ENCODE data around the gene SH3BP5. TPM values are rescaled to one million over a fixed set of nuclear protein-coding genes. Genes with fewer than 3 reads are reported as not detected.

SH3BP5 gene
- total RNA-seq, 1 donor from 2014 or later = 106 TPM

DNA sequence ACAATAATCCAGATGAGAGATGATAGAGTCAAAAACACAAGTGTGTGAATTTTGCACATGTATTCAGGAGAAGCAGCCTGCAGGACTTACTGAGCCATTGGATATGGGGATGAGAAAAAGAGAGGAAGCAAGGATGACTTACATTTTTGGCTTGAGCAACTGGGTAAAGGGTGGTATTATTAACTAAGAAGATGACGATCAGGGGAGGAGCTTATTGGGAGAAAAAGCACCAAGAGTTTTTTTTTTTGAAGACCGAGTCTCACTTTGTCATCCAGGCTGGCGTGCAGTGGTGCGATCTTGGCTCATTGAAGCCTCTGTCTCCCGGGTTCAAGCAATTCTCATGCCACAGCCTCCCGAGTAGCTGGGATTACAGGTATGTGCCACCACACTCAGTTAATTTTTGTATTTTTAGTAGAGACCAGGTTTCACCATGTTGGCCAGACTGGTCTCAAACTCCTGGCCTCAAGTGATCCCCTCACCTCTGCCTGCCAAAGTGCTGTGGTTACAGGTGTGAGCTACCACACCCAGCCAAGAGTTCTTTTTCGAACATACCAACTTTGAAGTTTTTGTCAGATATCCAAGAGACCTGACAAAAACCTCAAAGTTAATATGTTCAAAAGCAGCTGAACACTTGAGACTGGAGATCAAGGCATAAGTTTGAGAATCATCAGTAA is 14.8 kb upstream of the SH3BP5 start:
- no peak for DNase-seq (ENCODE audit: low read depth, low spot score)

DNA sequence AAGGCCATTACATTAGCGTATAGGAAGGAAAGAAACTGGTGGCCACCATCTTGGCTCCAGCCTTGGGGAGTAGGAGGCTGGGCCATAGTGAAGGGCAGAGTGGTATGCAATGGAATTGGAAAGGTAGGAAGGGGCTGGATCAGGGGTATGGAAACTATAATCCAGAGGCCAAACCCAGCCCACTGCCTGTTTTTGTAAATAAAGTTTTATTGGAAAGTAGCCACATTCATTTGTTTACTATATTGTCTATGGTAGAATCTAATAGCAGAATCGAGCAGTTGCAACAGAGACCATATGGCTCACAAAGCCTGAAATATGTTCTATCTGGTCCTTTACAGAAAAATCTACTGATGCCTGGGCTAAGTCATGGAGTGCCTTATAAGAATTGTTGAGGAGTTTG is 14.1 kb upstream of the SH3BP5 start:
- DNase-seq (ENCODE audit: low read depth, low spot score) = no peak

DNA sequence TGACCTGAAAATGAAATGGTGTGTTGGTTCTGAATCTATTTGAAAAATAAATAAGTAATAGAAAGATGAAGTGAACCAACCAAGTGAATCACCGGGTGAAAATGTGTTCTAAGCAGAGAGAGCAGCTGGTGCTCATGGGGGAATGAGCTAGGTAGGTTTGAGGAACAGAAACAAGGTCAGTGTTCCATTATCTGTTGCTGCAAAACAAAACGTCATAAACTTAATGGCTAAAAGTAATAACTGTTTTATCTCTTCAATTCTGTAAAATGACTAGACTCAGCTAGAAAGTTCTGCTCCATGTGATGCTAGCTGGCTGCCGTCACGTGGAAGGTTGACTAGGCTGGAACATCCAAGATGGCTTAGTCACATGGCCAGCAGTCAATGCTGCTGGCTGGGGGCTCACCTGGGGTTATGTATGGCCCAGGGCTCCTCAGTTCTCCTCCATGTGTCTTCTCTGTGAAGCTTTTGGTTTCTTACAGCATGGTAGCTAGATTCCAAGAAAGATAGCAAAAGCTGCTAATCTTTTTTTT is 13.3 kb upstream of the SH3BP5 start:
- no peak for DNase-seq (ENCODE audit: low read depth, low spot score)

DNA sequence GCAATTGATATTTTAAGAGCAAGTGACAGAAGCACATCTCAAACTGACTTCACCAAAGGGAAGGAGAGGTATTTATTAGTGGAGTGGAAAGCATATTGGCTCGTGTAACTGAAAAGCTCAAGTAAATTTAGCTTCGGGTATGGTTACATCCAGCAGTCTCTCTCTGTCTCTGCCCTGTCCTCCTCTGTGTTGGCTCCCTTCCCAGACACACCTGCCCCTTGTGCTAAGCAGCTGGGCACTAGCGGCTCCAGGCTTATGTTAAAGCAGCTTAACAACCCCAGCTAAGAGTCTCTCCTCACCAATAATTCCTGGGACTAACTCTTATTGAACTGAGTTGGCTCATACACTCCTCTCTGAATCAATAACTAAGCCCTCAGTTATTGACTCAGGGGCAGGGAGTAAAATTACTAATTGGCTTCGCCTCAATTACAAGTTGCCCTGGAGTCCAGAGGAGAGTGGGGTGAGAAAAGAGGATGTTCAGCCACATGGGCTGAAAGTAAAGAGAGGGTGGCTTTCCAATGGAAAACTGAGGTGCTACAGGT is 12.8 kb upstream of the SH3BP5 start:
- DNase-seq (ENCODE audit: low read depth, low spot score) = no peak

DNA sequence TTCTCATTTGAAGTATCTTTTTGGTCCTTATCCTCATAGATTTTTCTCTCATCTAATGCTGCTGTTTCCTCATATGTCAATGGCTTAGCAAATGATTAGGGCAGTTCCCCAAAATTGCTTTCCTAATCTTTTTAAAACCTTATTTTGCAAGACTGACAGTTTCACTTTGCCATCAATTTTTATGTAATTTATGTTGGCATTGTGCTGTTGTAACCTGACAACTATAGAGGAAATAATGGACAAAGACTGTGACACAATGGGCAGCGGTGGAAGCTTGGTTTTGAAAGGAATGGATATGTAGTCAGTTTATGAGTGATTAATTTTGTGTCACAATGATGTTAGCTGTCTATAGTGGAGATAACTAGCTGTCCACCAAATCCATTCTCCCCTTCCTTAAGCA is 10.6 kb upstream of the SH3BP5 start:
- DNase-seq (ENCODE audit: low read depth, low spot score) = no peak

DNA sequence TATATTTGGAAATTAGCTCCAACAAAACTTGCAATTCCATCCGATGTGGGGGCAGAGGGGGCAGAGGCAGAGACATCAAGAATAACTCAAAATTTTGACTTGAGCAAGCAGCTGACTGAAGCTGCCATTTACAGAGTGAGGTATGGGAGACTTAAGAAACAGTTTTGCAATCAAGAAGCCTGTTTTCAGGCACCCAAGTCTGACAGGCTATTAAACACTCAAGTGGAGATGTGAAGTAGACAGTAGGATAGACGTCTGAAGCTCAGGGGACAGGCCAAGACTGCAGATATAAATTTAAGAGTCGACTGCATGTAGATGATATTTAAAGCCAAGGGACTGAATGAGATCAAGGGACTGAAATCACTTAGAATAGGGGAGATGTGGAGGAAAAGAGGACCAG is 9.9 kb upstream of the SH3BP5 start:
- no peak for DNase-seq (ENCODE audit: low read depth, low spot score)

DNA sequence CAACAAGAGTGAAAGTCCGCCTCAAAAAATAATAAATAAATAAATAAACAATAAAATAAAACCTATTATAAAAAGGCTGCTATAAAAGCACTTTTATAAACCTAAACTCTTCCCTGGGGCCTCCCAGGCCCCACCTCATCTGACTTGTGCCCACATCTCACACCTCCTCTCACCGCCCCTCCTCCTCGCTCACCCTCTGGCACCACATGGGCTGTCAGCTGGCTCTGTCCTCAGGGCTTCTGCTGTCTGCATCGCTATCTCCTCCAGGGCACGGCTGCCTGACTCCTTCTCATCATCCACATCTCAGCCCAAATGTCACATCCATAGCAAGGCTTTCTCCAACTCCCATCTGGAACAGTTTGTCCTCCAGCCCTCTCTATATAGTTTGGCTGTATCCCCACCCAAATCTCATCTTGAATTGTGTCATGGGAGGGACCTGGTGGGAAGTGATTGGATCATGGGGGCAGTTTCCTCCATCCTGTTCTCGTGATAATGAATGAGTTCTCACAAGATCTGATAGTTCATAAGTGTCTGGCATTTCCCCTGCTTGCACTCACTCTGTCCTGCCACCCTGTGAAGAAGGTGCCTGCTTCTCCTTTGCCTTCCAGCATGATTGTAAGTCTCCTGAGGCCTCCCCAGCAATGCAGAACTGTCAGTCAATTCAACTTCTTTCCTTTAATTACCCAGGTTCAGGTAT is 8.8 kb upstream of the SH3BP5 start:
- no peak for DNase-seq (ENCODE audit: low read depth, low spot score)

DNA sequence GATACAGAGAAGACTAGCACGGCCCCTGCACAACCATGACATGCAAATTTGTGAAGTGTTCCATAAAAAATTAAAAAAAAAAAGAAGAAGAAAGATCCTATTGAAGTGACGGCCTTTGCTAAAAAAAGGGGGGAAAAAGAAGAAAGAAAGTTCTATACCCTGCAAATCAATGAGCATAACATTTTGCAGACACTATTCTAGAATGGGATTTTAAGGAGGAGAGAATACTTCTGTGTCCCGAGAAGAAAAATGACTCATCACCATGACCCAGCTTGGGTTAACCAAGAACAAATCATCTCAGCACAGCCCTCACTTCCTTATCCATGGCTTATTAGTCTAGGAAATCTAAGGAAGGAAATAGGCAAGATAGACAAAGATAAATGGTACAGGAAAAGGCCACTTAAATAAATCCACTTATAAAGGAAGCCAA is 7.4 kb upstream of the SH3BP5 start:
- DNase-seq (ENCODE audit: low read depth, low spot score) = no peak

DNA sequence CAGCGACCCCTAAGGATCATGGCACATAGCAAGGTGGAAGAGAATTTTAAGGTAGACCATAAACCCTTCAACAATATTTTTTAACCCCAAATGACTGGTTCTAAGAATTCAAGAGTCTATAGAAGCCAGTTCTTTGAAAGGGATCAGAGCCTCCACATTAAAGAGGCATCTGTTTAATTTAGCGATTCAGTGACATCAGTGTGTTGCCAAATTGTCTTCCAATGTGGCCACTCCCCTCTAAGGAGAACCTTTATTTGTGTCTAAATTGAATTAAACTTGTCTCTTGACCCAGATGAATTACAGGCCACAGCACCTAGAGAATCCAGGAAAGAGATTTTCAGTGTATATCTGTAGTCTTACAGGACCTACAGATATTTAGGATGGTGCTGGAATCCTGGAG is 6.6 kb upstream of the SH3BP5 start:
- no peak for DNase-seq (ENCODE audit: low read depth, low spot score)

DNA sequence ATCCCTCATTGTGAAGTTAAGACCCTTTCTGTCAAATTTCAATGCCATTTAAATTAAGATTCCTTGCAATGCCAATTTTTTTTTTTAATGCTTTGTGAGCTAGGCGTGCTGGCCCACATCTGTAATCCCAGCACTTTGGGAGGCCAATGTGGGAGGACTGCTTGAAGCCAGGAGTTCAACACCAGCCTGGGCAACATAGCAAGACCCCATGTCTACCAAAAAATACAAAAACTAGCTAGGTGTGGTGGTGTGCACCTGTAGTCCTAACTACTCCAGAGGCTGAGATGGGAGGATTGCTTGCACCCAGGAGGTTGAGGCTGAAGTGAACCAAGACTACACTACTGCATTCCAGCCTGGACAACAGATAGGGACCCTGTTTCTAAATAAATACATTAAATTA is 5.6 kb upstream of the SH3BP5 start:
- no peak for DNase-seq (ENCODE audit: low read depth, low spot score)

DNA sequence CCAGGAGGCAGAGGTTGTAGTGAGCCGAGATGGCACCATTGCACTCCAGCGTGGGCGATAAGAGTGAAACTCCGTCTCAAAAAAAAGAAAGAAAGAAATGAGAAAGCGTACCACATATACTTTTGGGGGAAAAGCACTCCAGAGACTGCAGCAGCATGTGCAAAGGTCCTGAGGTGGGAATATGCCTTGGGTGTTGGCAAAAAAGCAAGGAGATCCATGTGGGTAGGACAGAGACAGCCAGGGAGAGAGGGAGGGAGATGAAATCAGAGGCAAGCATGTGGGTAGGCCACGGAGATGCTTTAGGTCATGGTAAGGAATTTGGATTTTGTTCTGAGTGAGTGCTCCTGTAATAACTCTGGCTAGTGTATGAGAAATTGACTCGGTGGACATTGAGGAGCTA is 3.7 kb upstream of the SH3BP5 start:
- DNase-seq (ENCODE audit: low read depth, low spot score) = no peak

DNA sequence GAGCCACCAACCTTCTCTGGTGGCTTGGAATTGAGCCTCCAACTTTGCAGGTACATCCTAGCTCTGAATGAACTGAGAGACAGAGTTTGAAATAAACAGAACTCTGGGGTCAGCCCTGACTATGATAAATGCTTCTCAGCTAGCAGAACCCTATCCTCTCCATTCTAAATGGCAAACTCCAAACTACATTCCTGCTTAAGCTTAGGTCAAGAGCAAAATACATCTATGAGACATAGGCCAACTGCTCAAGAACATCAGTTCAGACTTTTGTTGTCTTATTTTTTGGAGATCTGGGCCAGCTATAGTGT is 1.5 kb upstream of the SH3BP5 start:
- DNase-seq (ENCODE audit: low read depth, low spot score) = no peak

DNA sequence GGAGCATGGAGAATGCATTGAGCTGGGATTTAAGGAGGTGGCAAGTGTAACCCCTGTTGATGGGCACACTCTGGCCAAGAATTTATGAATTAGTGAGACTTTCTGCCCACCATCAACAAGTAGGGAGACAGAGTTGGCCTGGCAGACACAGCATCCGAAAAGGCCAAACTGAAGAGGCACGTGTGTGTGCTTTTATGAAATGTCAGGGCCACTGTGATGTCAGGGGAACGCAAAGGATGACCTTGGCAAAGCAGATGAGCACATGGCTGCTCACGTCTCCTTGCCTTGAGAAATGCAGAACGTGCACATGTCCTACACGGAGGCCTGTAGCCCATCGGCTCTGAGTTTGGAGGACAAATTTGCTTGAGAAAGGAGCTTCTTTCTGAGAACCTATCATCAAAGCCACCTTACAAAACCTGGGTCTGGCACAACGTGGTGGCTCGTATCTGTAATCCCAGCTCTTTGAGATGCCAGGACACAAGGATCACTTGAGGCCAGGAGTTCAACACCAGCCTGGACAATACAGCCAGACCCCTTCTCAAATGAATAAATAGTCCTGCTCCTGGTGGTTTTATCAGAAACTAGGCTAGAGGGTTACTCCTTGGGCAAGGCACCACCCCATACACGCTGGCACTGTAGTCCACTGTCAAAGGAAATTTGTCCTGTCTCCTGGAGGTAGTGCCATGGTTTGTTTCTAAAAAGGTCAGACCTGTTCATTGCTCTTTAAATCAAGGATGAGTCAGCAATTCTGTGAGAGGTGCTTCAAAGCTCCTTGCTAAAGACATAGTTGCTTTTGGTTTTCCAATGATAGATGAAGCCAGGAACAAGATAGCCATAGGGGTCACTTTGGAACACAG is 941 bp upstream of the SH3BP5 start:
- no peak for DNase-seq (ENCODE audit: low read depth, low spot score)

DNA sequence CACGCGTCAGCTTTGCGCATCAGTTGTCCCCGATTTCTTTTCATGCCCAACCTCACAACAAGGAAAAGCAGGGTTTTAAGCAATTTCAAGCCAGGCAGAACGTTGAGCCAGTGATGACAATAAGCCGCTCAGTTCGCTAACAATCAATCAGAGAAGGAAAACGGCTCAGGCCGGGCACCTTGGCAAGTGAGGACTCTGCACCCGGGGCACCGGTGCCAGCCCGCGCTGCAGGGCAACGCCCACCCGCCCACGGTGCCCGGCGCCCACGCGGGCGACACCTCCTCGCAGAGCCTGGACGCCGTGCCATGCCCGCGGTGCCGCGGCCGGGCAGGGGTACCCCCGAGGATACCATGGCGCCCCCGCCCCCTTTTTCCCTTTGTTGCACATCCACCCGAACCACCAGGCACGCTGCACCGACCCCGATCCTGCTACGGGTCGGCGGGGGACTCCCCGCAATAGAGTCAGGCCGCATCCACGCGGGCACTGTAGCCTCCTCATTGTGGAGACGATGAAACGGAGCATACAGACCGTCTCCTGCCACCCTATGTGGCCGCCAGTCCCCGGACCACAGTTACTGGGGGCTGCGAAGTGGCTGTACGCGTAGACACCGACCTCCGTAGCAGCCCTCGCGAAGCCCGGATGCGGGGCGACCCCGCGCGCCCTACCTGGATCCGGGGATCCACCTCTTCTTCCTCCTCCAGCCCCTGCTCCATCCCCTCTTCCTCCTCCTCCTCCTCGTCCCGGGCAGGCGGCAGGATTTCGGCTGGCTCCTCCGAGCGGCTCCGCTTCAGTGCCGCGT is 581 bp downstream of the SH3BP5 start:
- no peak for DNase-seq (ENCODE audit: low read depth, low spot score)

DNA sequence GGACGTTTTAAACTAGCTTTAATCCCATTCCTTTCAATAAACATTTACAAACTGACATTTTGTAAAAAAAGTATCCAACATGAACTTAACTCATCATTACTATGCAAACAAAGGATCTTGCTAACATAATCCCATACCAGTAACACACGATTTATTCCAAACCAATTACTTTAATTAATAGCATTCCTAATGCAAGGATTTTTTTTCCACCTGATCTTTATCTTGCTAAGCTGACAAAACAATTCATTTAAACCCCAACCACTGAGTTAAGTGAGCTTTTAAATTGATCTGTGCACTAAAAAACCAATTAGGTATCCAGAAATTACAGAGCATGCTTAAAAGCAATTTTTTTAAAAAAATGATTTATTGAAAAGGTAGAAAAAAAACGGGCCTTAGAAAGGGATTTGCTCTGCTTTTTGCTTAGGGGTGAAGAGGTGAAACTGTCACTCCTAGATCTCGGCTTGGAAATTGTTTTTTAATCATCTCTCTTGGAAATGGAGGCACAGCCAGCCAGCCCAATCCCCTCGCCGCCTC is 1.2 kb downstream of the SH3BP5 start:
- DNase-seq (ENCODE audit: low read depth, low spot score) = no peak

DNA sequence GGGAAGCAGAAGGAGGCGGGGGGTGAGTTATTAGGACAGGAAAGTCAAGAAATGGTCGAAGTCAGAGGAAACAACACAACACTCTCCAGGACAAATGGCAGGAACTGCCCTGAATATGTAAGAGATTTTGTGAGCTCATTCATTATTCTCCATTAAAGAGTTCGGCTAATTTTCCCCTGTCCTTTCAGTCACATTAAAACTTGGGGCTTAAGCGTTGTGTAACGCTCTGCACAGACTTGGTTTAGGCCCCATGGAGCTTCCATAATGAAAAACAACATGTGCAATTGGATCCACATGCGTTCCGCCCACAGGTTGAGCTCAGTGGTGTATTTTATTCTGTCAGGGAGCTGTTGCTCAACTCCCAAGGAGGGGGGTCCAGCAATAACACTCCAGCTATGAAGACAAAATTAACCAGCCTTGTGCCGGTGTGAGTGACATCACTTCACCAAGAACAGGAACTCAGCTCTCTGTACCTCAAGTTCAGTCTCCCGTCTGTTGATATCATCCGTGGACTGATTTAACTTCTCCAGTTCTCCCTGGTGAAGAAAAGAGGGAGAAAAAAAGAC is 2.3 kb downstream of the SH3BP5 start:
- no peak for DNase-seq (ENCODE audit: low read depth, low spot score)

DNA sequence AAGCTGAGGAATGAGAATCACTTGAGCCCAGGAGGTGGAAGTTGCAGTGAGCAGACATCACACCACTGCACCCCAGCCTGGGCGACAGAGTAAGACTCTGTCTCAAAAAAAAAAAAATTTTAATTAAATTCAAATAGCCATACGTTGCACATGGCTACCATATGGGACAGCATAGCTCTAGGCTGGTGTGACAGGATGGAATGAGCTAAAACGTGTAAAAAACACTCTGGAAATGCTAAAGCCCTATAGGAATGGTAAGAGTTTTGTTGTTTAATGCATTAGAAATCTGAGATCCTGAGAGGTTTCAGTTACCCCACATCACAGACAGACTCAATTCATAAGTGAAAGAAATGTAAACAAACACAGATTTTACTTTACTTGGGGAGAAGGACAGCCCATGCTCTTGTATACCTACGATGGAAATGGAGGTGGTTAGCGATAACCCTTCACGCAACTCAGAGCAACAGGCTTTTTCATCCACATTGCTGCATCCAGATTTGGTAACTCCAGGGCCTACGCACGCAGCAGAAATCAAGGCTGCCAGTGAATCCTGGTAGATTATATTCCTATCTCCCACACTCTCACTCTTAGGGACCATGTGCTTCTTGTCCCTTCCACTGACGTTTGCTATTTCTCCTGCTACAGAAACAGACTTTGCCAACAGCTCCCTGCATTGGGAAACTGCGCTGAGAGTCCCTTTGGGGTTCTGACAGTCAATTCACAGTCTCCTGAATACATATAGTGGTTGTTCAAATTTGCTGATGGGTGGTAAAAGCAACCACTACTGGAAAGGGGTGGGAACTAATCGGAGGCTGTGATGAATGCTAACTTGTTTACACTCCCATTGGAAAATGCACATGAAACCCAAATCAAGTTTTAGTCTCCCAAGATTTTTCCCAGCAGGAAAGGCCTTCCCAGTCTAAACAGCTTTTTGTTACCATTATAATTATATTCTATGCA is 3.1 kb downstream of the SH3BP5 start:
- DNase-seq (ENCODE audit: low read depth, low spot score) = no peak

DNA sequence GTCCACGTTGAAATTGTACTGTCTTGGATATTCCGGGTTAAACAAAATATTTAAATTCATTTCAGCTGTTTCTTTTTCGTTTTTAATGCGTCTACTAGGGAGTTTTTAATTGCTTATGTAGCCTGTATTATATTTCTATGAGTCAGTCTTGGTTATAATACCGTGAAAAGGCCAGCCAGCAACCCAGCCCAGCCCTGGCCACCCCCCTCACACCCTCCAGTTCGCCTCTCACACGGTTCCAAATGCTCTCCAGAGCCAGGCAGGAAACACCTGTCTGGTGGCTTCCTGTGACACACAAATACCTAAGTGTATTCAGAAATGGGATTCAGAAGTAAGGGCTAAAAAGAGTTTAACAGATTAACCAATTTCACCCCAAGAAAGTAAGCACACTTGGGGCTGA is 4.4 kb downstream of the SH3BP5 start:
- DNase-seq (ENCODE audit: low read depth, low spot score) = peak; percentile 89

DNA sequence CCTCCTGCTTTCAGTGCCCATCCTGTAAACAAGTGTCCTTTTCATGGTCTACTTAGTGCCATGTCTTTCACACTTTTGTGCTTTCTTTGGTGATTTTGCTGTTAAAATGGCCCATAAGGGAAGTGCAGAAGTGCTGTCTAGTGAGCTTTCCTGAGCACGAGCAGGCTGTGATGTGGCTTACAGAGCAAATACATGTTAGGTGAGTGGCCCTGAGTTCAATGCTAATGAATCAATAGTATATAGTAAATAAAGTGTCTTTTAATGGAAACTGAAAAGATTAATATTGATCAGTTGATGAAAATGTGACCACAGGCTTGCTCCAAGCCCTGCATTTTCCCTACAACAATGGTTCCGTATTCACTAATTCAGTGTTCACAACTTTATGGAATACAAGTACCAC is 5.7 kb downstream of the SH3BP5 start:
- no peak for DNase-seq (ENCODE audit: low read depth, low spot score)
